GM18511 (cell line): ENCODE results near the gene TIMD4.
A peak's percentile ranks its signal among the peaks of the same experiment; 100 is the strongest.
"Not testable (repeated sequence)": the region's sequence is repeated elsewhere in the genome, so short reads cannot be mapped to it uniquely, and the experiment has no call there.

Source experiments
- ATAC-seq: cut with Tn5 transposase; IDR thresholded peaks from one replicate; pipeline ENCODE4 v1.9.1; 2021; ENCODE audit warnings: mild to moderate bottlenecking, moderate library complexity; ENCODE audit not compliant: unreplicated experiment

Gene TIMD4

GRCh38 chr5:156963125-156963524, at the start of gene TIMD4:
TSS of gene TIMD4 (minus strand) at chr5:156963226. CDS start at chr5:156963198, 28 bp downstream.
- ATAC-seq: no peak

GRCh38 chr5:157006262-157006661, 43.2 kb upstream of the TIMD4 start:
- ATAC-seq: no peak

- ATAC-seq: peak; percentile 73
Measured at GRCh38 chr5:157004893-157005551, 42.0 kb upstream of the TIMD4 start.

- ATAC-seq: no peak
Measured at GRCh38 chr5:156991714-156992113, 28.7 kb upstream of the TIMD4 start.

GRCh38 chr5:156984064-156984463, 21.0 kb upstream of the TIMD4 start:
- no peak for ATAC-seq

- no peak for ATAC-seq
Measured at GRCh38 chr5:156981481-156981880, 18.5 kb upstream of the TIMD4 start.

GRCh38 chr5:156974328-156974727, 11.3 kb upstream of the TIMD4 start:
- ATAC-seq: no peak

- no peak for ATAC-seq
Measured at GRCh38 chr5:156971848-156972525, 9.0 kb upstream of the TIMD4 start.

- no peak for ATAC-seq
Measured at GRCh38 chr5:156971415-156971814, 8.4 kb upstream of the TIMD4 start.

GRCh38 chr5:156967386-156967785, 4.4 kb upstream of the TIMD4 start:
- ATAC-seq: not testable (repeated sequence)

GRCh38 chr5:156956321-156956720, 6.7 kb downstream of the TIMD4 start:
- ATAC-seq: no peak

- no peak for ATAC-seq
Measured at GRCh38 chr5:156951359-156951758, 11.7 kb downstream of the TIMD4 start.

GRCh38 chr5:156950716-156951115, 12.3 kb downstream of the TIMD4 start:
- no peak for ATAC-seq

- no peak for ATAC-seq
Measured at GRCh38 chr5:156949424-156949823, 13.6 kb downstream of the TIMD4 start.

GRCh38 chr5:156947925-156948324, 15.1 kb downstream of the TIMD4 start:
- ATAC-seq: no peak

- peak; percentile 98 for ATAC-seq
Measured at GRCh38 chr5:156942064-156942463, 21.0 kb downstream of the TIMD4 start.

GRCh38 chr5:156940462-156940861, 22.6 kb downstream of the TIMD4 start:
- ATAC-seq: not testable (repeated sequence)

- peak; percentile 47 for ATAC-seq
Measured at GRCh38 chr5:156936972-156937371, 26.1 kb downstream of the TIMD4 start.

GRCh38 chr5:156934450-156935211, 28.4 kb downstream of the TIMD4 start:
- ATAC-seq: peak; percentile 36

GRCh38 chr5:156929366-156929948, 33.6 kb downstream of the TIMD4 start:
- ATAC-seq: no peak

GRCh38 chr5:156927545-156927944, 35.5 kb downstream of the TIMD4 start:
- ATAC-seq: no peak
